HepG2 (cell line): Measurements from ENCODE around the gene PRR22. TPM values are rescaled to one million over a fixed set of nuclear protein-coding genes. Genes with fewer than 3 reads are reported as not detected.
A peak's percentile ranks its signal among the peaks of the same experiment; 100 is the strongest.

Experiments
- AGO2 ChIP-seq: fragments of 200-400 bp; formaldehyde crosslinking; optimal IDR thresholded peaks from 2 replicates; pipeline ENCODE3; 2017; ENCODE audit warnings: mild to moderate bottlenecking, low read depth, low read length, moderate library complexity
- ASH2L ChIP-seq: fragments of 300-600, 200-600 bp; sonication (generic); IDR thresholded peaks from 2 replicates; pipeline ENCODE4 v1.7.0; 2017; ENCODE audit warnings: low read depth, mild to moderate bottlenecking, moderate library complexity, mixed read lengths, low read length; ENCODE audit not compliant: insufficient read length
- CSRNP1 ChIP-seq: sonication (generic); formaldehyde crosslinking; IDR thresholded peaks from 2 replicates; pipeline ENCODE4 v1.8.1; 2023; ENCODE audit warnings: mild to moderate bottlenecking, missing genetic modification reagents
- GLI4 ChIP-seq: sonication (generic); formaldehyde crosslinking; IDR thresholded peaks from 2 replicates; pipeline ENCODE4 v1.5.1; 2020; ENCODE audit warnings: missing genetic modification reagents, mild to moderate bottlenecking, moderate library complexity, borderline replicate concordance
- HCFC1 ChIP-seq: fragments of 150-350 bp; IDR thresholded peaks from 2 replicates; pipeline ENCODE4 v1.6.1; 2014; ENCODE audit warnings: low read depth, low read length
- MAFK ChIP-seq, 2 experiments: IDR thresholded peaks in 1 of 2; conservative IDR thresholded peaks in 1 of 2; 2 replicates each; pipeline ENCODE4 v1.6.1; 2011; ENCODE audit warnings: improper control_type of control experiment in 2 of 2, low read length in 2 of 2
- MED1 ChIP-seq: sonication (generic); formaldehyde crosslinking; IDR thresholded peaks from 2 replicates; pipeline ENCODE4 v1.4.0; 2020; ENCODE audit warnings: missing genetic modification reagents
- SMAD9 ChIP-seq: sonication (generic); formaldehyde crosslinking; IDR thresholded peaks from 2 replicates; pipeline ENCODE4 v1.5.1; 2020; ENCODE audit warnings: mild to moderate bottlenecking, missing genetic modification reagents
- SOX13 ChIP-seq, 3 experiments: fragments of 450-650 bp in 1 of 3; sonication (generic) in 1 of 3; formaldehyde crosslinking in 1 of 3; IDR thresholded peaks in 2 of 3; conservative IDR thresholded peaks in 1 of 3; 2 replicates each; pipeline versions ENCODE4 v1.5.0 to v1.6.1; 2016 to 2020; ENCODE audit warnings: antibody characterized with exemption in 1 of 3, mild to moderate bottlenecking in 1 of 3, missing compliant biosample characterization in 1 of 3, missing genetic modification reagents in 1 of 3, moderate library complexity in 1 of 3
- SP4 ChIP-seq: sonication (generic); formaldehyde crosslinking; IDR thresholded peaks from 2 replicates; pipeline ENCODE4 v1.8.1; 2023; ENCODE audit warnings: mild to moderate bottlenecking, missing genetic modification reagents
- SUZ12 ChIP-seq: fragments of 150-350 bp; IDR thresholded peaks from 2 replicates; pipeline ENCODE4 v1.6.1; 2014; ENCODE audit warnings: low read depth, low read length
- TAF15 ChIP-seq: fragments of 200-400 bp; formaldehyde crosslinking; IDR thresholded peaks from one replicate; pipeline ENCODE4 v1.6.1; 2018; ENCODE audit warnings: mild to moderate bottlenecking, low read depth, low read length; ENCODE audit not compliant: poor library complexity, severe bottlenecking
- ZFP37 ChIP-seq: sonication (generic); formaldehyde crosslinking; IDR thresholded peaks from 2 replicates; pipeline ENCODE4 v1.4.0; 2020; ENCODE audit warnings: missing genetic modification reagents, borderline replicate concordance
- ZHX2 ChIP-seq, 2 experiments: sonication (generic) in 1 of 2; formaldehyde crosslinking in 1 of 2; IDR thresholded peaks; 2 replicates each; pipeline versions ENCODE4 v1.6.1 to v1.9.0; 2014 to 2022; ENCODE audit warnings: antibody characterized with exemption in 1 of 2, borderline replicate concordance in 1 of 2, inconsistent platforms in 1 of 2, low read depth in 1 of 2, missing genetic modification reagents in 1 of 2
- ZNF138 ChIP-seq: sonication (generic); formaldehyde crosslinking; IDR thresholded peaks from 2 replicates; pipeline ENCODE4 v1.5.0; 2020; ENCODE audit warnings: mild to moderate bottlenecking, low read depth, missing genetic modification reagents
- ZNF354B ChIP-seq: sonication (generic); formaldehyde crosslinking; IDR thresholded peaks from 2 replicates; pipeline ENCODE4 v1.8.0; 2022; ENCODE audit warnings: mild to moderate bottlenecking, missing genetic modification reagents
- ZNF629 ChIP-seq: sonication (generic); formaldehyde crosslinking; conservative IDR thresholded peaks from 2 replicates; pipeline ENCODE4 v1.5.0; 2020; ENCODE audit warnings: missing genetic modification reagents
- ZSCAN21 ChIP-seq: sonication (generic); formaldehyde crosslinking; IDR thresholded peaks from 2 replicates; pipeline ENCODE4 v1.8.0; 2022; ENCODE audit warnings: mild to moderate bottlenecking, missing genetic modification reagents, moderate library complexity, borderline replicate concordance
- polyA plus RNA-seq, 8 experiments: library from polyadenylated mRNA; depleted of rRNA in 3 of 8; stranded (reverse) in 7 of 8; unstranded in 1 of 8; fragments of >200 nt; fragmentation: Illumina TruSeq in 4 of 8; extraction: Trizol in 4 of 8; gene quantifications; 2 replicates each; pipeline versions ENCODE4 v1.2.1 to v1.2.3, GENCODE V29; 2011 to 2016; ENCODE audit warnings: low read depth in 4 of 8, missing spikeins in 1 of 8, mixed read lengths in 1 of 8; ENCODE audit not compliant: insufficient read depth in 1 of 8
- total RNA-seq, 5 experiments: library from RNA; depleted of rRNA; stranded (reverse); fragments of >200 nt; fragmentation: Illumina TruSeq; extraction: Trizol; gene quantifications; 2 replicates each; pipeline ENCODE4 v1.2.3, GENCODE V29; 2016; ENCODE audit warnings: low read depth in 1 of 5
- TF ChIP-seq, protein P1 (sequence below): sonication (generic); formaldehyde crosslinking; IDR thresholded peaks from 2 replicates; pipeline ENCODE4 v1.5.0; 2020; ENCODE audit warnings: missing genetic modification reagents

PRR22 gene
- total and polyA plus RNA-seq, 2 of the 13 experiments (the other 11 are each of a cell fraction or from before 2014, with no cell fraction given), result 0.84 to 2.3 TPM

DNA sequence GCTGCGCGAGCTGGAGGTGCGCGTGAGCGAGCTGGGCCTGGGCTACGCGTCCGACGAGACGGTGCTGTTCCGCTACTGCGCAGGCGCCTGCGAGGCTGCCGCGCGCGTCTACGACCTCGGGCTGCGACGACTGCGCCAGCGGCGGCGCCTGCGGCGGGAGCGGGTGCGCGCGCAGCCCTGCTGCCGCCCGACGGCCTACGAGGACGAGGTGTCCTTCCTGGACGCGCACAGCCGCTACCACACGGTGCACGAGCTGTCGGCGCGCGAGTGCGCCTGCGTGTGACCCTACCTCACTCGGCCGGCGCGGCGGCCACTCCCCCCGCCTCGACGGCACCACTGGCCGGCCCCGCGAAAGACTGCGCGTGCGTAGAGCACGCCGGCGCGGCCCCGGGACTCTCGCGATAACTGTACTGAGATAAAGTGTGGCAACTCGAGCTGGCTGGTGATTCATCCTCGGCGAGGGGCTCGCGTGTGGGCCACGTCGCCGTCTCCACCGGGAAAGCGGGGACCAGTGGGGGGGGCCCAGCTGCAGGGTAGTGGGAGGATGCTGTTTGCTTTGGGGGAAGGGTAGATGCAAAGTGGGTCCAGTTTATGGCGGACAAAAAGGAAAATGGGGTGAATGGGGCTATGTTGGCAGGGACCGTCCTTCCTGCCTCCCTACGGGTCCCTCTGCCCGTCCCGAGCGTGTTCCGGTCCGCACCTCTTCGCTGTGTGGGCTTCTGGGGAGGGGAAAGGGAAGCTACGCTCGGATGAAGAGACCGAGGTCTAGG is 43.5 kb upstream of the PRR22 start (continued):
- TF ChIP-seq GLI4 (CRISPR knock-in tag) (peak; percentile 80; the same call in 1 of the 2 replicates), ASH2L (no peak), ZNF629 (no peak), SMAD9 (CRISPR knock-in tag) (peak; percentile 98), SOX13 (IDR thresholded peaks at IDR 0.05) (peak; percentile 73; the same call in 1 of the 2 replicates), SOX13 (CRISPR knock-in tag; conservative IDR thresholded peaks at IDR 0.05 in 1 of 2, IDR thresholded peaks at IDR 0.05 in 1 of 2) (0 out of 4 replicates have a peak, but pooled peaks of 1 of the 2 experiments have one; percentile 20), ZNF138 (CRISPR knock-in tag) (peak; percentile 78), CSRNP1 (CRISPR knock-in tag) (peak; percentile 85; the same call in 1 of the 2 replicates), SP4 (CRISPR knock-in tag) (peak; percentile 89), ZNF354B (CRISPR knock-in tag) (0 out of 2 replicates have a peak, but pooled peaks have one; percentile 40), ZHX2 (IDR thresholded peaks at IDR 0.05; ENCODE audit: low read depth) (peak; percentile 48; the same call in 1 of the 2 replicates), ZHX2 (CRISPR knock-in tag; IDR thresholded peaks at IDR 0.05; ENCODE audit: borderline replicate concordance) (no peak), TAF15 (peak; percentile 48), AGO2 (peak; percentile 96), ZFP37 (CRISPR knock-in tag) (no peak), HCFC1 (no peak), ZSCAN21 (peak; percentile 97), SUZ12 (no peak), MED1 (CRISPR knock-in tag) (peak; percentile 73; the same call in 1 of the 2 replicates), MAFK (conservative IDR thresholded peaks at IDR 0.05 in 1 of 2, IDR thresholded peaks at IDR 0.05 in 1 of 2; ENCODE audit: low read length in 2 of 2) (no peak)
- TF ChIP-seq, protein P1, sequence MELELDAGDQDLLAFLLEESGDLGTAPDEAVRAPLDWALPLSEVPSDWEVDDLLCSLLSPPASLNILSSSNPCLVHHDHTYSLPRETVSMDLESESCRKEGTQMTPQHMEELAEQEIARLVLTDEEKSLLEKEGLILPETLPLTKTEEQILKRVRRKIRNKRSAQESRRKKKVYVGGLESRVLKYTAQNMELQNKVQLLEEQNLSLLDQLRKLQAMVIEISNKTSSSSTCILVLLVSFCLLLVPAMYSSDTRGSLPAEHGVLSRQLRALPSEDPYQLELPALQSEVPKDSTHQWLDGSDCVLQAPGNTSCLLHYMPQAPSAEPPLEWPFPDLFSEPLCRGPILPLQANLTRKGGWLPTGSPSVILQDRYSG (CRISPR knock-in tag), result no peak; the same call in 1 of the 2 replicates
